Mesothelial cell of epicardium (in vitro differentiated cells): ENCODE data around the gene TSPO. TPM values are rescaled to one million over a fixed set of nuclear protein-coding genes. Genes with fewer than 3 reads are reported as not detected.

Source experiments
- DNase-seq, 2 experiments: peaks; one replicate each; pipeline ENCODE4 v3.0.0; 2021; ENCODE audit warnings: low spot score in 2 of 2; ENCODE audit not compliant: unreplicated experiment in 2 of 2
- H3K27ac Mint-ChIP-seq: 2 replicates; pipeline ENCODE4 v1.8.0; 2021; ENCODE audit warnings: mixed read lengths
- H3K27me3 Mint-ChIP-seq: 2 replicates; pipeline ENCODE4 v1.8.0; 2021; ENCODE audit warnings: low read depth, mixed read lengths
- H3K36me3 Mint-ChIP-seq: 2 replicates; pipeline ENCODE4 v1.8.0; 2021; ENCODE audit warnings: mixed read lengths
- H3K4me1 Mint-ChIP-seq: 2 replicates; pipeline ENCODE4 v1.8.0; 2021; ENCODE audit warnings: mixed read lengths
- H3K4me3 Mint-ChIP-seq: 2 replicates; pipeline ENCODE4 v1.8.0; 2021; ENCODE audit warnings: mild to moderate bottlenecking, moderate library complexity, mixed read lengths
- H3K9me3 Mint-ChIP-seq: 2 replicates; pipeline ENCODE4 v1.8.0; 2021; ENCODE audit warnings: mixed read lengths
- total RNA-seq: library from RNA; stranded (reverse); gene quantifications from 3 replicates; pipeline ENCODE4 v1.2.1, GENCODE V29; 2021
- TF ChIP-seq, protein P1 (sequence below): fragments of 200-600 bp; sonication (generic); IDR thresholded peaks from one replicate; pipeline ENCODE4 v1.5.0; 2021; ENCODE audit warnings: antibody characterized with exemption; ENCODE audit not compliant: unreplicated experiment

TSPO gene
- total RNA-seq, 1 donor from 2014 or later, result 44.9 TPM

DNA sequence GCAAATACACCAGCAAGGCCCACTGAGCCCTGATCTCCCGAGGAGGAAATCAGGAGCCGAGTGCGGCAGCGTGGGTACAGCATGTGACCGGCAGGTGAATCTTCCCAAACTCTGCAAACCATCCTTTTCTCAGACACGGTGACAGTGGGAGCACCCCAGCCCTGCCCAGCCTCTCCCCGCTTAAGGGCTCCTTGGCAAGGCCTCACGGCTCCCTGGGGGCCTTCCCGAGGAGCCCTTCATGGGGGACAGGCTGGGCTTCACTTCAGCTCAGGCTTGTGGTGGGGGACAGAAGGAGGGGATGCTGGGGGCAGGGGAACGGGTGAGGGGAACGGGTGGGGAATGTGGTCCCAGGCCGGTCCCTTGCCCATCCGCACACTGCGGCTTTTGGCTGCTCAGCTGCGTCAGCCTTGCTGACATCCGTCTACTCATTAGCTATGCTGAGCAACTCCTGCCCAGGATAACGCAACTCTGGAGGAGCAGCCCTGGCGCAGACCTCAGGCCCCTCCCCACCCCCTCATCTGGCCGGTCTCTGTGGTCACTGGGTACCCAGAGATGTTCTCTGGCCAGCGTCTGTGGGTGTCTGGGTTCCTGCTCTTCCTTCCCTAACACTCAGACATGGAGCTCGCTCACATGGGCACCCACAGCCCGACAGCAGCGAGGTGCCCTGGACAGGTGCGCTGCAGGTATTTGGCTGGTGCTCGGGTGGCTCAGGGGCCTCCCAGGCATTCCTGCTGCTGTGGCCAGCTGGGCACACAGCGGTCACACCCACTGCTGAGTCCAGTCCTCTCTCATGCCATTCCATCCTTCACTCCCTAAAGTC, 57.6 kb downstream of the TSPO start:
- no peaks in the 10 kb centered on the region for H3K27me3 Mint-ChIP-seq
- no peaks in the 10 kb centered on the region for H3K36me3 Mint-ChIP-seq
- no peaks in the 10 kb centered on the region for H3K9me3 Mint-ChIP-seq
- TF ChIP-seq, protein P1, sequence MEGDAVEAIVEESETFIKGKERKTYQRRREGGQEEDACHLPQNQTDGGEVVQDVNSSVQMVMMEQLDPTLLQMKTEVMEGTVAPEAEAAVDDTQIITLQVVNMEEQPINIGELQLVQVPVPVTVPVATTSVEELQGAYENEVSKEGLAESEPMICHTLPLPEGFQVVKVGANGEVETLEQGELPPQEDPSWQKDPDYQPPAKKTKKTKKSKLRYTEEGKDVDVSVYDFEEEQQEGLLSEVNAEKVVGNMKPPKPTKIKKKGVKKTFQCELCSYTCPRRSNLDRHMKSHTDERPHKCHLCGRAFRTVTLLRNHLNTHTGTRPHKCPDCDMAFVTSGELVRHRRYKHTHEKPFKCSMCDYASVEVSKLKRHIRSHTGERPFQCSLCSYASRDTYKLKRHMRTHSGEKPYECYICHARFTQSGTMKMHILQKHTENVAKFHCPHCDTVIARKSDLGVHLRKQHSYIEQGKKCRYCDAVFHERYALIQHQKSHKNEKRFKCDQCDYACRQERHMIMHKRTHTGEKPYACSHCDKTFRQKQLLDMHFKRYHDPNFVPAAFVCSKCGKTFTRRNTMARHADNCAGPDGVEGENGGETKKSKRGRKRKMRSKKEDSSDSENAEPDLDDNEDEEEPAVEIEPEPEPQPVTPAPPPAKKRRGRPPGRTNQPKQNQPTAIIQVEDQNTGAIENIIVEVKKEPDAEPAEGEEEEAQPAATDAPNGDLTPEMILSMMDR, result no peak
- peaks cover 11% of the 10 kb centered on the region for H3K4me1 Mint-ChIP-seq
- no peak overlapping the region for H3K27ac Mint-ChIP-seq
- no peak for DNase-seq
- H3K4me3 Mint-ChIP-seq, result no peak overlapping the region

DNA sequence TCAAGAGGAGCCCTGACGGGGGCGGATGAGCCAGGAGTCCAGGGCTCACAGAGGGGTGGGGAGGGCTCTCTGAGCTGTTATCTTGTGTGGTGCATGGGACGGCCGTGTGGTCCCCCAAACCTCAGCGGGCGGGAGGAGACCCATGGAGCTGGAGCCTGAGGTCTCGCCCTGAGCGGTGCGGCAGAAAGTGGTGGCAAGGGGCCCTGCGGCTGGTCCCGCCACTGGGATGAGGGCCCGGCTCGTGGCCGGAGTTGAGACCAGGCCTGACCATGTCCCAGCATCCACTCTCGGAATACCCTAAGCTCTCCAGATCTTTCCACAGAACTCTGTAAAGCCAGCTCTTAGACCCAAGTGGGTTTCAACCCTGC, 58.1 kb downstream of the TSPO start:
- TF ChIP-seq, protein P1, result no peak
- Mint-ChIP-seq H3K4me3 (no peak overlapping the region), H3K27me3 (no peaks in the 10 kb centered on the region), H3K27ac (no peak overlapping the region), H3K36me3 (no peaks in the 10 kb centered on the region), H3K9me3 (no peaks in the 10 kb centered on the region), H3K4me1 (peaks cover 10% of the 10 kb centered on the region)
- DNase-seq, result no peak

DNA sequence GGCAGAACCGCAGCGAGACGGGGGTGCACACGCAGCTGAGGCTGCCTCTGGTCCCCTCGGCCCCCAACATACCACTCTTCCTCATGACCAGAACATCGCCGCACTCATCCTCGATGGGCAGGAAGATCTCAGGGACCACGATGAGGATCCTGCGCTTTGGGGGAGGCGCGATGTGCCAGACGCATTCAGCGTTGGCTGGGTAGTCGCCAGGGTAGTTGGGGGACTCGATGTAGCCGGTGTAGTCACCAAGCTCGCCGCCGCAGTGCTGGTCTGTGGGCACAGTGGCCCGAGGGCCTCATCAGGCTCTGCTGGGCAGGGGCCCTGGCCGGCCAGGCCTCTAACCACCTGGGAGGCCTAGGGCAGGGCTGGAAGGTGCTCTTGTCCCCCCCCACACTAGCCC, 58.6 kb downstream of the TSPO start:
- peaks cover 10% of the 10 kb centered on the region for H3K4me1 Mint-ChIP-seq
- H3K27ac Mint-ChIP-seq, result no peak overlapping the region
- no peak for DNase-seq
- TF ChIP-seq, protein P1, result no peak
- no peaks in the 10 kb centered on the region for H3K36me3 Mint-ChIP-seq
- no peak overlapping the region for H3K4me3 Mint-ChIP-seq
- no peaks in the 10 kb centered on the region for H3K27me3 Mint-ChIP-seq
- no peaks in the 10 kb centered on the region for H3K9me3 Mint-ChIP-seq

DNA sequence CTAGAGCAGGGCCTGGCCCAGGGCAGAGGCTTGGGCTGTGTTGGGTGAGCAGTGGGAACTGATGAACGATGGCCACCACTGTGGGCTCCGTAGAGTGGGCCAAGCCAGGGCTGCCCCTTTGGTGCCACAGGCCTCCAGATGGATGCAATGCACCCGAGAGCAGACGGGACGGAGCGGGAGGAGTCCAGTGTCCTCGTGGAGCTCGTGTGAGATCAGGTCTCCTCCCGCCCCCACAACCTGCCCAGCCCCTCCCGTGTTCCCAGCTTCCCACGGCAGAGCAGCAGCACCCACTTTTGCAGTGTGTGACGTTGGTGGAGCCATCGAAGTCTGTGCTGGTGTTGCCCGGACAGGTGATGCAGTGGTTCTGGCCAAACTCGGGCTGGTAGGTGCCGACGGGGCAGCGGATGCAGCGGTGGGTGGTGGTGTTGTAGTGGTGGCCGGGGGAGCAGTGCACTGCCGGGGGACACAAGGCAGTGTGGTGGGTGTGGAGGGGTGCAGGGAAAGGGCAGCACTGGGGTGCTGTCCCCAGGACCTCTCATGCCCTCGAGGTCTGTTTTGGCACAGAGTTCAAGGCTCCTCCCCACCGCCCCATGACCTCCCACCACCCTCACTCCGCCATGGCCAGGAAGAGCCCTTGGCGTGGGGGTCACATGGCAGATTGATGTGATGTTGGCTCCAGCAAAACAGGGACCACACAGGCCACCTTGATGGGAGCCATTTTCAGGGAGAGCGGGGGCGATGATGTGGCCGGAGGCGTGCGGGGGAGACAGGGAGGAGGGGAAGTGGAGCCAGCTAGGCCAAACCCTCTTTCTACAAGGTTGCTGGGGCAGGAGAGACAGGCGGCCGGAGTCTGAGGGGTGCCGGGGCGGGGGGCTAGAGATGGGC, 59.5 kb downstream of the TSPO start:
- no peaks in the 10 kb centered on the region for H3K27me3 Mint-ChIP-seq

DNA sequence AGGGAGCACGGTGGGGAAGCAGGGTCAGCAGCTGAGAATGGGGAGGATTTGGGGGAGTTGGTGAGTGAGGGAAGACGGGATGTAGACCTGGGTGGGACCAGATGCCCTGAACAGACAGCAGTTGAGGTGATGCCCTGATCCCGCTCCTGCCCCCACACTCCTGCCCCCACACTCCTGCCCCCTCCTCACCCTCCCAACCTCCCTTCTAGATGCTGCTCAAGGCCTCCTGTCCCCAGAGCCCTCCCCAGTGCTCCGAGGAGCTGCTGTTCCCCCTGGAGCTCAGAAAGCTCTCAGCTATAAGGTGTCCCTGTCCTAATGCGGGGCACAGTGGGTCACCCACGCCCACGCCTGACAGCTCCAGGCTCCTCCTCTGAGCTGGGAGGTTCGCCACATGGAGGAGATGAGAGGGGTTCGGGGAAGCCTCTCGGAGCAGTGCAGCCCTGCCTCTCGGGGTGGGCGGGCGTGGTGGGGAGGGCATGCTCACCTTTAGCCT, 60.6 kb downstream of the TSPO start:
- Mint-ChIP-seq H3K9me3 (no peaks in the 10 kb centered on the region), H3K4me3 (no peak overlapping the region), H3K4me1 (peaks cover 8% of the 10 kb centered on the region), H3K27ac (no peak overlapping the region), H3K27me3 (no peaks in the 10 kb centered on the region), H3K36me3 (no peaks in the 10 kb centered on the region)
- TF ChIP-seq, protein P1, result no peak
- DNase-seq, result no peak

More for the DNA sequence above, 59.5 kb downstream of the TSPO start:
- H3K9me3 Mint-ChIP-seq, result no peaks in the 10 kb centered on the region
- no peak overlapping the region for H3K4me3 Mint-ChIP-seq
- DNase-seq, result no peak
- peaks cover 10% of the 10 kb centered on the region for H3K4me1 Mint-ChIP-seq
- no peaks in the 10 kb centered on the region for H3K36me3 Mint-ChIP-seq
- TF ChIP-seq, protein P1, result no peak
- no peak overlapping the region for H3K27ac Mint-ChIP-seq
